GM23338 (cell line): Measurements from ENCODE around the gene PDXK. TPM values are rescaled to one million over a fixed set of nuclear protein-coding genes. Genes with fewer than 3 reads are reported as not detected.

ENCODE experiments used
- ATAC-seq: fragments of 200-7000 bp; cut with Tn5 transposase; 3 replicates; pipeline ENCODE4 v1.9.1; 2020
- DNase-seq: peaks from one replicate; pipeline ENCODE4 v3.0.0-alpha.2; 2015; ENCODE audit warnings: low spot score
- H2AFZ ChIP-seq: fragments of 200-600 bp; sonication (generic); 2 replicates; pipeline ENCODE4 v1.8.0; 2016; ENCODE audit warnings: antibody characterized with exemption, mild to moderate bottlenecking, moderate library complexity
- H3F3A ChIP-seq: fragments of 200-600 bp; sonication (generic); replicated peaks from 2 replicates; pipeline ENCODE4 v1.8.0; 2017; ENCODE audit warnings: antibody characterized with exemption, mixed run types, low read depth
- H3K27ac ChIP-seq: fragments of 200-600 bp; sonication (generic); 2 replicates; pipeline ENCODE4 v1.6.1; 2016; ENCODE audit warnings: low read depth
- H3K27me3 ChIP-seq: fragments of 200-600 bp; sonication (generic); 2 replicates; pipeline ENCODE4 v1.8.0; 2016; ENCODE audit warnings: mild to moderate bottlenecking, mixed run types, moderate library complexity; ENCODE audit not compliant: insufficient read depth
- H3K36me3 ChIP-seq: fragments of 200-600 bp; sonication (generic); 2 replicates; pipeline ENCODE4 v1.8.0; 2016; ENCODE audit warnings: mild to moderate bottlenecking; ENCODE audit not compliant: insufficient read depth
- H3K4me1 ChIP-seq: fragments of 200-600 bp; sonication (generic); 2 replicates; pipeline ENCODE4 v1.8.0; 2016; ENCODE audit warnings: mild to moderate bottlenecking, moderate library complexity; ENCODE audit not compliant: insufficient read depth
- H3K4me2 ChIP-seq: fragments of 200-600 bp; sonication (generic); 2 replicates; pipeline ENCODE4 v1.7.1; 2017; ENCODE audit warnings: mixed run types
- H3K4me3 ChIP-seq: fragments of 200-600 bp; sonication (generic); 2 replicates; pipeline ENCODE4 v1.6.1; 2016; ENCODE audit warnings: mixed run types
- H3K79me2 ChIP-seq: fragments of 200-600 bp; sonication (generic); replicated peaks from 2 replicates; pipeline ENCODE4 v1.8.0; 2017; ENCODE audit warnings: mild to moderate bottlenecking; ENCODE audit not compliant: insufficient read depth
- H3K9me2 ChIP-seq: fragments of 200-600 bp; sonication (generic); 2 replicates; pipeline ENCODE4 v1.8.0; 2017; ENCODE audit not compliant: insufficient read depth
- H4K20me1 ChIP-seq: fragments of 200-600 bp; sonication (generic); replicated peaks from 2 replicates; pipeline ENCODE4 v1.8.0; 2017; ENCODE audit warnings: mild to moderate bottlenecking; ENCODE audit not compliant: insufficient read depth
- H3K27ac Mint-ChIP-seq: 2 replicates; pipeline ENCODE4 v1.8.0; 2020; ENCODE audit warnings: inconsistent platforms, mild to moderate bottlenecking, moderate library complexity, mixed read lengths
- H3K27me3 Mint-ChIP-seq: 3 replicates; pipeline ENCODE4 v1.8.0; 2022; ENCODE audit warnings: low read depth, mild to moderate bottlenecking, moderate library complexity, mixed read lengths, inconsistent platforms; ENCODE audit not compliant: insufficient read depth, poor library complexity
- H3K36me3 Mint-ChIP-seq: 3 replicates; pipeline ENCODE4 v1.8.0; 2021; ENCODE audit warnings: low read depth, mild to moderate bottlenecking, inconsistent platforms, moderate library complexity, mixed read lengths
- H3K4me1 Mint-ChIP-seq: 3 replicates; pipeline ENCODE4 v1.8.0; 2020; ENCODE audit warnings: mild to moderate bottlenecking, inconsistent platforms, mixed read lengths
- H3K4me3 Mint-ChIP-seq: 3 replicates; pipeline ENCODE4 v1.8.0; 2021; ENCODE audit warnings: moderate library complexity, mild to moderate bottlenecking, inconsistent platforms, mixed read lengths
- H3K9me3 Mint-ChIP-seq: 3 replicates; pipeline ENCODE4 v1.8.0; 2020; ENCODE audit warnings: moderate library complexity, mild to moderate bottlenecking, inconsistent platforms, mixed read lengths
- CREB1 ChIP-seq: fragments of 250-450 bp; sonication (Bioruptor Pico); IDR thresholded peaks from 2 replicates; pipeline ENCODE4 v1.5.0; 2020; ENCODE audit warnings: low read depth, mild to moderate bottlenecking, moderate library complexity
- EZH2 ChIP-seq: fragments of 200-600 bp; sonication (generic); IDR thresholded peaks from one replicate; pipeline ENCODE4 v1.8.0; 2017; ENCODE audit warnings: antibody characterized with exemption, mild to moderate bottlenecking, low read depth; ENCODE audit not compliant: unreplicated experiment
- EZH2phosphoT487 ChIP-seq: fragments of 200-600 bp; sonication (generic); IDR thresholded peaks from one replicate; pipeline ENCODE4 v1.8.1; 2018; ENCODE audit warnings: antibody characterized with exemption; ENCODE audit not compliant: unreplicated experiment
- JUNB ChIP-seq: IDR thresholded peaks from one replicate; pipeline ENCODE4 v1.6.1; 2016; ENCODE audit warnings: antibody characterized with exemption; ENCODE audit not compliant: unreplicated experiment
- NANOG ChIP-seq: IDR thresholded peaks from 2 replicates; pipeline ENCODE4 v1.6.1; 2016; ENCODE audit warnings: antibody characterized with exemption, borderline replicate concordance
- POLR2AphosphoS5 ChIP-seq: IDR thresholded peaks from 2 replicates; pipeline ENCODE4 v1.6.1; 2016; ENCODE audit warnings: antibody characterized with exemption, low read depth
- STAT1 ChIP-seq: IDR thresholded peaks from one replicate; pipeline ENCODE4 v1.6.1; 2016; ENCODE audit warnings: antibody characterized with exemption; ENCODE audit not compliant: unreplicated experiment
- ZNF114 ChIP-seq: fragments of 250-450 bp; sonication (Bioruptor Pico); IDR thresholded peaks from 2 replicates; pipeline ENCODE4 v1.5.0; 2020; ENCODE audit warnings: mild to moderate bottlenecking, moderate library complexity
- ZNF331 ChIP-seq: fragments of 250-450 bp; sonication (Bioruptor Pico); IDR thresholded peaks from 2 replicates; pipeline ENCODE4 v1.5.0; 2020; ENCODE audit warnings: low read depth, mild to moderate bottlenecking, moderate library complexity
- polyA plus RNA-seq: library from polyadenylated mRNA; unstranded; fragments of >200 nt; fragmentation: Nextera tagmentation; extraction: Ambion mirVana; gene quantifications from 2 replicates; pipeline ENCODE4 v1.2.1, GENCODE V29; 2016
- total RNA-seq: library from RNA; depleted of rRNA; stranded (reverse); fragments of >200 nt; shearing (Covaris generic); gene quantifications from 2 replicates; pipeline ENCODE4 v1.2.3, GENCODE V29; 2014
- TF ChIP-seq, protein P1 (sequence below): fragments of 250-450 bp; sonication (Bioruptor Pico); IDR thresholded peaks from 2 replicates; pipeline ENCODE4 v1.5.0; 2020; ENCODE audit warnings: mild to moderate bottlenecking, moderate library complexity
- TF ChIP-seq, protein P2 (sequence below), 2 experiments: fragments of 200-600 bp in 1 of 2; sonication (generic) in 1 of 2; conservative IDR thresholded peaks; 2 replicates each; pipeline versions ENCODE4 v1.5.1 to v1.6.1; 2016 to 2017; ENCODE audit warnings: antibody characterized with exemption in 2 of 2, low read depth in 2 of 2, mild to moderate bottlenecking in 2 of 2, moderate library complexity in 1 of 2
- TF ChIP-seq, protein P3 (sequence below): IDR thresholded peaks from one replicate; pipeline ENCODE4 v1.6.1; 2018; ENCODE audit warnings: antibody characterized with exemption; ENCODE audit not compliant: unreplicated experiment
- TF ChIP-seq, protein P4 (sequence below): IDR thresholded peaks from 2 replicates; pipeline ENCODE4 v1.6.1; 2016; ENCODE audit warnings: antibody characterized with exemption

Gene PDXK
- total and polyA plus RNA-seq, 2 experiments from 2014 or later, result 53.2 to 66.3 TPM

DNA sequence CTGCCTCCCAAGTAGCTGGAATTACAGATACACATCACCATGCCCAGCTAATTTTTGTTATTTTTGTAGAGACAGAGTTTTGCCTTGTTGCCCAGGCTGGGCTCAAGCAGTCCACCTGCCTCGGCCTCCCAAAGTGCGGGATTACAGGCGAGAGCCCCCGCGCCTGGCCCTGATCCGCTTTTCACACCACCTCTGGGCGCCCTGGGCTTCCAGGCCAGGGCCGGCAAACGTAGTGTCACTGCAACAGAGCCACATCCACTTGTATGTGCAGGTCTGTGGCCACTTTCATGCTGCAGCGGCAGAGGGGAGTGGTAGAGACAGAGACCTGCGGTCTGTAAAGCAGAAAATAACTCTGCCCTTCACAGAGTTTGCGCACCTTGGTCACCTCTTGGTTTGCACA lies 30.0 kb upstream of the PDXK start:
- no peaks in the 10 kb centered on the region for H3K79me2 ChIP-seq
- DNase-seq, result no peak
- no peak overlapping the region for H2AFZ ChIP-seq
- Mint-ChIP-seq H3K9me3 (no peaks in the 10 kb centered on the region), H3K36me3 (peaks cover 96% of the 10 kb centered on the region), H3K27ac (no peak overlapping the region), H3K27me3 (peaks cover 4% of the 10 kb centered on the region), H3K4me3 (no peak overlapping the region), H3K4me1 (no peaks in the 10 kb centered on the region)
- ATAC-seq, result no peak
- H3K36me3 ChIP-seq, result peaks cover 25% of the 10 kb centered on the region
- no peak overlapping the region for H3K27ac ChIP-seq
- H3K4me1 ChIP-seq, result no peaks in the 10 kb centered on the region
- no peaks in the 10 kb centered on the region for H3K9me2 ChIP-seq
- no peaks in the 10 kb centered on the region for H3F3A ChIP-seq
- H3K4me2 ChIP-seq, result no peak overlapping the region
- H3K27me3 ChIP-seq, result no peaks in the 10 kb centered on the region
- TF ChIP-seq JUNB, result no peak
- TF ChIP-seq, protein P1, sequence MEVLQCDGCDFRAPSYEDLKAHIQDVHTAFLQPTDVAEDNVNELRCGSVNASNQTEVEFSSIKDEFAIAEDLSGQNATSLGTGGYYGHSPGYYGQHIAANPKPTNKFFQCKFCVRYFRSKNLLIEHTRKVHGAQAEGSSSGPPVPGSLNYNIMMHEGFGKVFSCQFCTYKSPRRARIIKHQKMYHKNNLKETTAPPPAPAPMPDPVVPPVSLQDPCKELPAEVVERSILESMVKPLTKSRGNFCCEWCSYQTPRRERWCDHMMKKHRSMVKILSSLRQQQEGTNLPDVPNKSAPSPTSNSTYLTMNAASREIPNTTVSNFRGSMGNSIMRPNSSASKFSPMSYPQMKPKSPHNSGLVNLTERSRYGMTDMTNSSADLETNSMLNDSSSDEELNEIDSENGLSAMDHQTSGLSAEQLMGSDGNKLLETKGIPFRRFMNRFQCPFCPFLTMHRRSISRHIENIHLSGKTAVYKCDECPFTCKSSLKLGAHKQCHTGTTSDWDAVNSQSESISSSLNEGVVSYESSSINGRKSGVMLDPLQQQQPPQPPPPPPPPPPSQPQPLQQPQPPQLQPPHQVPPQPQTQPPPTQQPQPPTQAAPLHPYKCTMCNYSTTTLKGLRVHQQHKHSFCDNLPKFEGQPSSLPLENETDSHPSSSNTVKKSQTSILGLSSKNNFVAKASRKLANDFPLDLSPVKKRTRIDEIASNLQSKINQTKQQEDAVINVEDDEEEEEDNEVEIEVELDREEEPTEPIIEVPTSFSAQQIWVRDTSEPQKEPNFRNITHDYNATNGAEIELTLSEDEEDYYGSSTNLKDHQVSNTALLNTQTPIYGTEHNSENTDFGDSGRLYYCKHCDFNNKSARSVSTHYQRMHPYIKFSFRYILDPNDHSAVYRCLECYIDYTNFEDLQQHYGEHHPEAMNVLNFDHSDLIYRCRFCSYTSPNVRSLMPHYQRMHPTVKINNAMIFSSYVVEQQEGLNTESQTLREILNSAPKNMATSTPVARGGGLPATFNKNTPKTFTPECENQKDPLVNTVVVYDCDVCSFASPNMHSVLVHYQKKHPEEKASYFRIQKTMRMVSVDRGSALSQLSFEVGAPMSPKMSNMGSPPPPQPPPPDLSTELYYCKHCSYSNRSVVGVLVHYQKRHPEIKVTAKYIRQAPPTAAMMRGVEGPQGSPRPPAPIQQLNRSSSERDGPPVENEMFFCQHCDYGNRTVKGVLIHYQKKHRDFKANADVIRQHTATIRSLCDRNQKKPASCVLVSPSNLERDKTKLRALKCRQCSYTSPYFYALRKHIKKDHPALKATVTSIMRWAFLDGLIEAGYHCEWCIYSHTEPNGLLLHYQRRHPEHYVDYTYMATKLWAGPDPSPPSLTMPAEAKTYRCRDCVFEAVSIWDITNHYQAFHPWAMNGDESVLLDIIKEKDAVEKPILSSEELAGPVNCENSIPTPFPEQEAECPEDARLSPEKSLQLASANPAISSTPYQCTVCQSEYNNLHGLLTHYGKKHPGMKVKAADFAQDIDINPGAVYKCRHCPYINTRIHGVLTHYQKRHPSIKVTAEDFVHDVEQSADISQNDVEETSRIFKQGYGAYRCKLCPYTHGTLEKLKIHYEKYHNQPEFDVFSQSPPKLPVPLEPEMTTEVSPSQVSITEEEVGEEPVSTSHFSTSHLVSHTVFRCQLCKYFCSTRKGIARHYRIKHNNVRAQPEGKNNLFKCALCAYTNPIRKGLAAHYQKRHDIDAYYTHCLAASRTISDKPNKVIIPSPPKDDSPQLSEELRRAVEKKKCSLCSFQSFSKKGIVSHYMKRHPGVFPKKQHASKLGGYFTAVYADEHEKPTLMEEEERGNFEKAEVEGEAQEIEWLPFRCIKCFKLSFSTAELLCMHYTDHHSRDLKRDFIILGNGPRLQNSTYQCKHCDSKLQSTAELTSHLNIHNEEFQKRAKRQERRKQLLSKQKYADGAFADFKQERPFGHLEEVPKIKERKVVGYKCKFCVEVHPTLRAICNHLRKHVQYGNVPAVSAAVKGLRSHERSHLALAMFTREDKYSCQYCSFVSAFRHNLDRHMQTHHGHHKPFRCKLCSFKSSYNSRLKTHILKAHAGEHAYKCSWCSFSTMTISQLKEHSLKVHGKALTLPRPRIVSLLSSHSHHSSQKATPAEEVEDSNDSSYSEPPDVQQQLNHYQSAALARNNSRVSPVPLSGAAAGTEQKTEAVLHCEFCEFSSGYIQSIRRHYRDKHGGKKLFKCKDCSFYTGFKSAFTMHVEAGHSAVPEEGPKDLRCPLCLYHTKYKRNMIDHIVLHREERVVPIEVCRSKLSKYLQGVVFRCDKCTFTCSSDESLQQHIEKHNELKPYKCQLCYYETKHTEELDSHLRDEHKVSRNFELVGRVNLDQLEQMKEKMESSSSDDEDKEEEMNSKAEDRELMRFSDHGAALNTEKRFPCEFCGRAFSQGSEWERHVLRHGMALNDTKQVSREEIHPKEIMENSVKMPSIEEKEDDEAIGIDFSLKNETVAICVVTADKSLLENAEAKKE (CRISPR knock-in tag), result no peak
- TF ChIP-seq, protein P2, sequence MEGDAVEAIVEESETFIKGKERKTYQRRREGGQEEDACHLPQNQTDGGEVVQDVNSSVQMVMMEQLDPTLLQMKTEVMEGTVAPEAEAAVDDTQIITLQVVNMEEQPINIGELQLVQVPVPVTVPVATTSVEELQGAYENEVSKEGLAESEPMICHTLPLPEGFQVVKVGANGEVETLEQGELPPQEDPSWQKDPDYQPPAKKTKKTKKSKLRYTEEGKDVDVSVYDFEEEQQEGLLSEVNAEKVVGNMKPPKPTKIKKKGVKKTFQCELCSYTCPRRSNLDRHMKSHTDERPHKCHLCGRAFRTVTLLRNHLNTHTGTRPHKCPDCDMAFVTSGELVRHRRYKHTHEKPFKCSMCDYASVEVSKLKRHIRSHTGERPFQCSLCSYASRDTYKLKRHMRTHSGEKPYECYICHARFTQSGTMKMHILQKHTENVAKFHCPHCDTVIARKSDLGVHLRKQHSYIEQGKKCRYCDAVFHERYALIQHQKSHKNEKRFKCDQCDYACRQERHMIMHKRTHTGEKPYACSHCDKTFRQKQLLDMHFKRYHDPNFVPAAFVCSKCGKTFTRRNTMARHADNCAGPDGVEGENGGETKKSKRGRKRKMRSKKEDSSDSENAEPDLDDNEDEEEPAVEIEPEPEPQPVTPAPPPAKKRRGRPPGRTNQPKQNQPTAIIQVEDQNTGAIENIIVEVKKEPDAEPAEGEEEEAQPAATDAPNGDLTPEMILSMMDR (conservative IDR thresholded peaks at IDR 0.05; ENCODE audit: low read depth in 2 of 2), result no peak
- TF ChIP-seq, protein P3, sequence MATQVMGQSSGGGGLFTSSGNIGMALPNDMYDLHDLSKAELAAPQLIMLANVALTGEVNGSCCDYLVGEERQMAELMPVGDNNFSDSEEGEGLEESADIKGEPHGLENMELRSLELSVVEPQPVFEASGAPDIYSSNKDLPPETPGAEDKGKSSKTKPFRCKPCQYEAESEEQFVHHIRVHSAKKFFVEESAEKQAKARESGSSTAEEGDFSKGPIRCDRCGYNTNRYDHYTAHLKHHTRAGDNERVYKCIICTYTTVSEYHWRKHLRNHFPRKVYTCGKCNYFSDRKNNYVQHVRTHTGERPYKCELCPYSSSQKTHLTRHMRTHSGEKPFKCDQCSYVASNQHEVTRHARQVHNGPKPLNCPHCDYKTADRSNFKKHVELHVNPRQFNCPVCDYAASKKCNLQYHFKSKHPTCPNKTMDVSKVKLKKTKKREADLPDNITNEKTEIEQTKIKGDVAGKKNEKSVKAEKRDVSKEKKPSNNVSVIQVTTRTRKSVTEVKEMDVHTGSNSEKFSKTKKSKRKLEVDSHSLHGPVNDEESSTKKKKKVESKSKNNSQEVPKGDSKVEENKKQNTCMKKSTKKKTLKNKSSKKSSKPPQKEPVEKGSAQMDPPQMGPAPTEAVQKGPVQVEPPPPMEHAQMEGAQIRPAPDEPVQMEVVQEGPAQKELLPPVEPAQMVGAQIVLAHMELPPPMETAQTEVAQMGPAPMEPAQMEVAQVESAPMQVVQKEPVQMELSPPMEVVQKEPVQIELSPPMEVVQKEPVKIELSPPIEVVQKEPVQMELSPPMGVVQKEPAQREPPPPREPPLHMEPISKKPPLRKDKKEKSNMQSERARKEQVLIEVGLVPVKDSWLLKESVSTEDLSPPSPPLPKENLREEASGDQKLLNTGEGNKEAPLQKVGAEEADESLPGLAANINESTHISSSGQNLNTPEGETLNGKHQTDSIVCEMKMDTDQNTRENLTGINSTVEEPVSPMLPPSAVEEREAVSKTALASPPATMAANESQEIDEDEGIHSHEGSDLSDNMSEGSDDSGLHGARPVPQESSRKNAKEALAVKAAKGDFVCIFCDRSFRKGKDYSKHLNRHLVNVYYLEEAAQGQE, result no peak
- no peak for TF ChIP-seq POLR2AphosphoS5
- no peak for TF ChIP-seq EZH2phosphoT487
- TF ChIP-seq, protein P4, sequence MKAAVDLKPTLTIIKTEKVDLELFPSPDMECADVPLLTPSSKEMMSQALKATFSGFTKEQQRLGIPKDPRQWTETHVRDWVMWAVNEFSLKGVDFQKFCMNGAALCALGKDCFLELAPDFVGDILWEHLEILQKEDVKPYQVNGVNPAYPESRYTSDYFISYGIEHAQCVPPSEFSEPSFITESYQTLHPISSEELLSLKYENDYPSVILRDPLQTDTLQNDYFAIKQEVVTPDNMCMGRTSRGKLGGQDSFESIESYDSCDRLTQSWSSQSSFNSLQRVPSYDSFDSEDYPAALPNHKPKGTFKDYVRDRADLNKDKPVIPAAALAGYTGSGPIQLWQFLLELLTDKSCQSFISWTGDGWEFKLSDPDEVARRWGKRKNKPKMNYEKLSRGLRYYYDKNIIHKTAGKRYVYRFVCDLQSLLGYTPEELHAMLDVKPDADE, result no peak
- TF ChIP-seq EZH2, result no peak
- no peak for TF ChIP-seq ZNF114 (CRISPR knock-in tag)
- TF ChIP-seq CREB1 (CRISPR knock-in tag), result no peak
- no peak for TF ChIP-seq NANOG
- TF ChIP-seq STAT1, result no peak
- no peak for TF ChIP-seq ZNF331 (CRISPR knock-in tag)
- H3K4me3 ChIP-seq, result no peak overlapping the region
- H4K20me1 ChIP-seq, result peaks cover 11% of the 10 kb centered on the region; the same call in 1 of the 2 replicates
